A549 (cell line): Measurements from ENCODE around the gene TEX36. TPM values are rescaled to one million over a fixed set of nuclear protein-coding genes. Genes with fewer than 3 reads are reported as not detected.
"Not testable (repeated sequence)": the region's sequence is repeated elsewhere in the genome, so short reads cannot be mapped to it uniquely, and the experiment has no call there.

Source experiments
- ATAC-seq, 2 experiments: fragments of 200-7000 bp in 1 of 2; fragments of >200 bp in 1 of 2; cut with Nextera tagmentation in 1 of 2; cut with Tn5 transposase in 1 of 2; 3 replicates each; pipeline versions ENCODE4 v1.8.0 to v1.9.1; 2018 to 2020; ENCODE audit warnings: mild to moderate bottlenecking in 1 of 2, moderate library complexity in 1 of 2
- CTCF ChIA-PET: fragments of 300-600 bp; sonication (Branson Sonifier 250); formaldehyde crosslinking; extraction: SDS; loops from one replicate; lab custom pipeline; 2021; ENCODE audit warnings: antibody characterized with exemption, inconsistent platforms; lab: Yijun Ruan, JAX
- POLR2A ChIA-PET: fragments of 350-600 bp; formaldehyde crosslinking; extraction: SDS; loops from one replicate; lab custom pipeline; 2021; ENCODE audit warnings: antibody characterized with exemption, inconsistent platforms; lab: Yijun Ruan, JAX
- DNase-seq, 2 experiments: peaks; one replicate each; pipeline versions ENCODE4 v3.0.0 to v3.0.0-alpha.2; 2011 to 2016; ENCODE audit warnings: low read depth in 1 of 2, low spot score in 1 of 2
- FAIRE-seq: peaks from 2 replicates; lab custom pipeline; 2011; peaks lifted over from hg19 to GRCh38; lab: Jason Lieb, UNC
- H3K27ac ChIP-seq, 2 experiments: fragments of >200 bp; sonication (Bioruptor Twin); formaldehyde crosslinking; 3 replicates each; pipeline ENCODE4 v1.5.1; 2016 to 2017
- H3K4me1 ChIP-seq: fragments of >200 bp; sonication (Bioruptor Twin); formaldehyde crosslinking; 3 replicates; pipeline ENCODE4 v1.6.1; 2016
- H3K4me2 ChIP-seq: fragments of >200 bp; sonication (Bioruptor Twin); formaldehyde crosslinking; 3 replicates; pipeline ENCODE4 v1.6.1; 2016
- H3K4me3 ChIP-seq: fragments of >200 bp; sonication (Bioruptor Twin); formaldehyde crosslinking; 3 replicates; pipeline ENCODE4 v1.5.1; 2016
- H3K9me3 ChIP-seq: fragments of >200 bp; sonication (Bioruptor Twin); formaldehyde crosslinking; 3 replicates; pipeline ENCODE4 v1.6.1; 2016
- BHLHE40 ChIP-seq: IDR thresholded peaks from 2 replicates; pipeline ENCODE4 v1.6.1; 2012; ENCODE audit warnings: low read depth, low read length, inconsistent platforms
- CBX2 ChIP-seq: fragments of 200-600 bp; sonication (generic); IDR thresholded peaks from 2 replicates; pipeline ENCODE4 v1.6.1; 2016; ENCODE audit warnings: low read depth, mild to moderate bottlenecking, borderline replicate concordance
- FOSL2 ChIP-seq, 2 experiments: fragments of 450-650 bp in 1 of 2; fragments of >200 bp in 1 of 2; sonication (Bioruptor Twin) in 1 of 2; formaldehyde crosslinking; IDR thresholded peaks; 2 replicates each; pipeline versions ENCODE4 v1.5.0 to v1.6.1; 2016 to 2020; ENCODE audit warnings: mild to moderate bottlenecking in 1 of 2, moderate library complexity in 1 of 2
- FOXS1 ChIP-seq: fragments of 250-450 bp; sonication (Bioruptor Pico); IDR thresholded peaks from 2 replicates; pipeline ENCODE4 v1.5.0; 2020; ENCODE audit warnings: mild to moderate bottlenecking, moderate library complexity
- HDAC2 ChIP-seq: fragments of 200-600 bp; sonication (generic); IDR thresholded peaks from 2 replicates; pipeline ENCODE4 v1.6.1; 2016
- HOXA7 ChIP-seq: fragments of 250-450 bp; sonication (Bioruptor Pico); IDR thresholded peaks from 2 replicates; pipeline ENCODE4 v1.5.0; 2020; ENCODE audit warnings: mild to moderate bottlenecking, moderate library complexity
- JUN ChIP-seq, 2 experiments: fragments of >200 bp; sonication (Bioruptor Twin); formaldehyde crosslinking; IDR thresholded peaks; 2 replicates in 1 of 2; 3 replicates in 1 of 2; pipeline ENCODE4 v1.6.1; 2016 to 2017
- KDM1A ChIP-seq: fragments of 200-600 bp; sonication (generic); IDR thresholded peaks from 2 replicates; pipeline ENCODE4 v1.6.1; 2016; ENCODE audit warnings: low read depth, mild to moderate bottlenecking
- MAZ ChIP-seq: fragments of 150-350 bp; IDR thresholded peaks from 2 replicates; pipeline ENCODE4 v1.6.1; 2014; ENCODE audit warnings: antibody characterized with exemption, low read depth, low read length, borderline replicate concordance
- POLR2AphosphoS2 ChIP-seq: conservative IDR thresholded peaks from 2 replicates; pipeline ENCODE4 v1.6.1; 2012; ENCODE audit warnings: low read length, improper control_type of control experiment, inconsistent platforms
- RAD21 ChIP-seq, 2 experiments: fragments of >200 bp in 1 of 2; sonication (Bioruptor Twin) in 1 of 2; formaldehyde crosslinking in 1 of 2; IDR thresholded peaks in 1 of 2; conservative IDR thresholded peaks in 1 of 2; 2 replicates in 1 of 2; 3 replicates in 1 of 2; pipeline ENCODE4 v1.6.1; 2012 to 2018; ENCODE audit warnings: inconsistent platforms in 1 of 2
- RFX5 ChIP-seq: fragments of 450-650 bp; IDR thresholded peaks from 2 replicates; pipeline ENCODE4 v1.7.1; 2014; ENCODE audit warnings: antibody characterized with exemption, mild to moderate bottlenecking, moderate library complexity
- SREBF2 ChIP-seq: fragments of 450-650 bp; IDR thresholded peaks from 2 replicates; pipeline ENCODE4 v1.6.1; 2014; ENCODE audit warnings: mild to moderate bottlenecking, moderate library complexity
- TP53 ChIP-seq: fragments of 250-450 bp; sonication (Bioruptor Pico); IDR thresholded peaks from 2 replicates; pipeline ENCODE4 v1.5.0; 2021; ENCODE audit warnings: mild to moderate bottlenecking, moderate library complexity
- ZC3H11A ChIP-seq: fragments of 450-650 bp; IDR thresholded peaks from 2 replicates; pipeline ENCODE4 v1.6.1; 2014; ENCODE audit warnings: antibody characterized with exemption, mild to moderate bottlenecking
- ZNF302 ChIP-seq: fragments of 250-450 bp; sonication (Bioruptor Pico); IDR thresholded peaks from 2 replicates; pipeline ENCODE4 v1.9.0; 2021; ENCODE audit warnings: inconsistent platforms, mild to moderate bottlenecking, moderate library complexity
- ZSCAN20 ChIP-seq: fragments of 250-450 bp; sonication (Bioruptor Pico); IDR thresholded peaks from 2 replicates; pipeline ENCODE4 v1.8.0; 2022; ENCODE audit warnings: mild to moderate bottlenecking, moderate library complexity
- WGBS: methylation state at CpG from one replicate; pipeline ENCODE4 v1.1.6; 2017; ENCODE audit errors: missing lambda C conversion rate; 5-methylcytosine and 5-hydroxymethylcytosine counted together
- polyA plus RNA-seq, 4 experiments: library from polyadenylated mRNA; depleted of rRNA in 3 of 4; stranded (reverse); fragments of >200 nt; fragmentation: RNase III in 1 of 4; extraction: RNeasy Plus Mini Kit Qiagen cat#74134 plus additional on column Dnase treatment in 1 of 4; gene quantifications; 2 replicates in 3 of 4; 3 replicates in 1 of 4; pipeline ENCODE4 v1.2.3, GENCODE V29; 2011 to 2017
- TF ChIP-seq, protein P1 (sequence below): IDR thresholded peaks from 2 replicates; pipeline ENCODE4 v1.6.1; 2012
- TF ChIP-seq, protein P2 (sequence below): fragments of 150-350 bp; IDR thresholded peaks from 2 replicates; pipeline ENCODE4 v1.6.1; 2014; ENCODE audit warnings: low read depth, mild to moderate bottlenecking, low read length
- TF ChIP-seq, protein P3 (sequence below): fragments of 250-450 bp; sonication (Bioruptor Pico); IDR thresholded peaks from 2 replicates; pipeline ENCODE4 v1.5.0; 2021; ENCODE audit warnings: mild to moderate bottlenecking, moderate library complexity, borderline replicate concordance
- TF ChIP-seq, protein P4 (sequence below): fragments of 450-650 bp; IDR thresholded peaks from 2 replicates; pipeline ENCODE4 v1.6.1; 2014; ENCODE audit warnings: antibody characterized with exemption
- TF ChIP-seq, protein P5 (sequence below): IDR thresholded peaks from 2 replicates; pipeline ENCODE4 v1.6.1; 2012; ENCODE audit warnings: low read depth, borderline replicate concordance
- TF ChIP-seq, protein P6 (sequence below): fragments of >200 bp; sonication (Bioruptor Twin); formaldehyde crosslinking; IDR thresholded peaks from 2 replicates; pipeline ENCODE4 v1.6.1; 2016

The TEX36 gene
- polyA plus RNA-seq, 2 of the 4 experiments (the other 2 are of a cell fraction) = not detected

DNA sequence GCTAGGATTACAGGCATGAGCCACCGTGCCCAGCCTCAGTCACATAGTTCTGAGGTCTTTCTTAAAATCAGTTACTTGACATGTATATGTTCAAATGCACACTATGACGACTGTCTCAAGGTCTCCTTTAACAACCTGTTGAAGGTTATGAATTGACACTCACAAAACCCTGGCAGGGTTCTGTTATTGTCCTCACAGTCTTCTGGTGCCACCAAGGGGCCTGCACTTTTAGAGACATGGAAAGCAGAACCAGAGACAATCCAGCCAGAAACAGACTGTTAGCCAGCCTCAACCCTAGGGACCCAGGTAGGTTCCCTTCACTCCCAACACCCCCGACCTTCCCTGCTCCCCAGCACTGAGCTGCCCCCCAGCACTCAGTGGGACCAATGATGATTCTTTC lies 26.4 kb downstream of the TEX36 start:
- ChIA-PET POLR2A (no interaction called here), CTCF (interaction anchor here (0.6 kb wide), 1 partner anchor 450 kb away, joined by 3 read pairs; no protein-coding TSS in a partner anchor)
- WGBS = 45% methylated on average over 3 of the region's 3 CpGs
- ATAC-seq = peak in 1 of 2 experiments; percentile 30; a peak in 1 of 6 replicates
- H3K9me3 ChIP-seq = no peaks in the 10 kb centered on the region
- no peaks in the 10 kb centered on the region for H3K4me1 ChIP-seq
- no peak for DNase-seq
- TF ChIP-seq RAD21 (conservative IDR thresholded peaks at IDR 0.05 in 1 of 2, IDR thresholded peaks at IDR 0.05 in 1 of 2) = no peak
- TF ChIP-seq ZC3H11A = no peak
- TF ChIP-seq, protein P1, sequence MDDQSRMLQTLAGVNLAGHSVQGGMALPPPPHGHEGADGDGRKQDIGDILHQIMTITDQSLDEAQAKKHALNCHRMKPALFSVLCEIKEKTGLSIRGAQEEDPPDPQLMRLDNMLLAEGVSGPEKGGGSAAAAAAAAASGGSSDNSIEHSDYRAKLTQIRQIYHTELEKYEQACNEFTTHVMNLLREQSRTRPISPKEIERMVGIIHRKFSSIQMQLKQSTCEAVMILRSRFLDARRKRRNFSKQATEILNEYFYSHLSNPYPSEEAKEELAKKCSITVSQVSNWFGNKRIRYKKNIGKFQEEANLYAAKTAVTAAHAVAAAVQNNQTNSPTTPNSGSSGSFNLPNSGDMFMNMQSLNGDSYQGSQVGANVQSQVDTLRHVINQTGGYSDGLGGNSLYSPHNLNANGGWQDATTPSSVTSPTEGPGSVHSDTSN = no peak
- no peak for TF ChIP-seq RFX5
- TF ChIP-seq, protein P2, sequence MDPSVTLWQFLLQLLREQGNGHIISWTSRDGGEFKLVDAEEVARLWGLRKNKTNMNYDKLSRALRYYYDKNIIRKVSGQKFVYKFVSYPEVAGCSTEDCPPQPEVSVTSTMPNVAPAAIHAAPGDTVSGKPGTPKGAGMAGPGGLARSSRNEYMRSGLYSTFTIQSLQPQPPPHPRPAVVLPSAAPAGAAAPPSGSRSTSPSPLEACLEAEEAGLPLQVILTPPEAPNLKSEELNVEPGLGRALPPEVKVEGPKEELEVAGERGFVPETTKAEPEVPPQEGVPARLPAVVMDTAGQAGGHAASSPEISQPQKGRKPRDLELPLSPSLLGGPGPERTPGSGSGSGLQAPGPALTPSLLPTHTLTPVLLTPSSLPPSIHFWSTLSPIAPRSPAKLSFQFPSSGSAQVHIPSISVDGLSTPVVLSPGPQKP = no peak
- TF ChIP-seq, protein P3, sequence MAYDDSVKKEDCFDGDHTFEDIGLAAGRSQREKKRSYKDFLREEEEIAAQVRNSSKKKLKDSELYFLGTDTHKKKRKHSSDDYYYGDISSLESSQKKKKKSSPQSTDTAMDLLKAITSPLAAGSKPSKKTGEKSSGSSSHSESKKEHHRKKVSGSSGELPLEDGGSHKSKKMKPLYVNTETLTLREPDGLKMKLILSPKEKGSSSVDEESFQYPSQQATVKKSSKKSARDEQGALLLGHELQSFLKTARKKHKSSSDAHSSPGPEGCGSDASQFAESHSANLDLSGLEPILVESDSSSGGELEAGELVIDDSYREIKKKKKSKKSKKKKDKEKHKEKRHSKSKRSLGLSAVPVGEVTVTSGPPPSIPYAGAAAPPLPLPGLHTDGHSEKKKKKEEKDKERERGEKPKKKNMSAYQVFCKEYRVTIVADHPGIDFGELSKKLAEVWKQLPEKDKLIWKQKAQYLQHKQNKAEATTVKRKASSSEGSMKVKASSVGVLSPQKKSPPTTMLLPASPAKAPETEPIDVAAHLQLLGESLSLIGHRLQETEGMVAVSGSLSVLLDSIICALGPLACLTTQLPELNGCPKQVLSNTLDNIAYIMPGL (CRISPR knock-in tag) = no peak
- TF ChIP-seq TP53 (CRISPR knock-in tag) = no peak
- TF ChIP-seq, protein P4, sequence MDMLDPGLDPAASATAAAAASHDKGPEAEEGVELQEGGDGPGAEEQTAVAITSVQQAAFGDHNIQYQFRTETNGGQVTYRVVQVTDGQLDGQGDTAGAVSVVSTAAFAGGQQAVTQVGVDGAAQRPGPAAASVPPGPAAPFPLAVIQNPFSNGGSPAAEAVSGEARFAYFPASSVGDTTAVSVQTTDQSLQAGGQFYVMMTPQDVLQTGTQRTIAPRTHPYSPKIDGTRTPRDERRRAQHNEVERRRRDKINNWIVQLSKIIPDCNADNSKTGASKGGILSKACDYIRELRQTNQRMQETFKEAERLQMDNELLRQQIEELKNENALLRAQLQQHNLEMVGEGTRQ = no peak
- no peak for TF ChIP-seq POLR2AphosphoS2
- TF ChIP-seq, all 56 proteins: peak for 0
- Histone ChIP-seq H3K4me3 (no peak overlapping the region), H3K27ac (no peak overlapping the region), H3K4me2 (no peak overlapping the region)
- no peak for FAIRE-seq

DNA sequence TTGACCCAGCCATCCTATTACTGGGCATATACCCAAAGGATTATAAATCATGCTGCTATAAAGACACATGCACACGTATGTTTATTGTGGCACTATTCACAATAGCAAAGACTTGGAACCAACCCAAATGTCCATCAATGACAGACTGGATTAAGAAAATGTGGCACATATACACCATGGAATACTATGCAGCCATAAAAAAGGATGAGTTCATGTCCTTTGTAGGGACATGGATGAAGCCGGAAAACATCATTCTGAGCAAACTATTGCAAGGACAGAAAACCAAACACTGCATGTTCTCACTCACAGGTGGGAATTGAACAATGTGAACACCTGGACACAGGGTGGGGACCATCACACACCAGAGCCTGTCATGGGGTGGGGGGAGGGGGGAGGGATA lies 29.9 kb downstream of the TEX36 start:
- H3K4me2 ChIP-seq, H3K27ac ChIP-seq, H3K4me3 ChIP-seq, H3K9me3 ChIP-seq, H3K4me1 ChIP-seq, DNase-seq, ATAC-seq, CTCF ChIA-PET, POLR2A ChIA-PET, FAIRE-seq: not testable (repeated sequence)
- 45% methylated on average over 2 of the region's 2 CpGs for WGBS

DNA sequence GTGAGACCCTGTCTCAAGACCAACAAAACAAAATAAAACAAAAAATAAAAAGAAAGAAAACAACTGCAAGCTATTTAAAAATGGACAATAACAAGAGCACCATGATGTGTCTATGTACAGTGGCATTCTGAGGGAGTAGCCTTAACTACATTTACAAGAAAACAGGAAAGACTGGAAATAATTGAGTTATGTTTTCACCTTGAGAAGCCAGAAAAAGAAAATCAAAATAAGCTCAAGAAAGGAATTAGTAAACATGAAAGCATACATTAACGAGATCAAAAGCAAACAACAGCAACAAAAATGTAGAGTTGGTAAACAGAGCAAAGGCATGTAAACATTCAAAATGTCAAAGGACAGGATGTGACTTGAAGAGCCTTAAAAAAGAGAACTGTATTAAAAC lies 36.7 kb downstream of the TEX36 start:
- CTCF ChIA-PET = no interaction called here
- DNase-seq = no peak
- POLR2A ChIA-PET = no interaction called here
- peaks cover 10% of the 10 kb centered on the region; the same call in 1 of the 3 replicates for H3K9me3 ChIP-seq
- 0 out of 3 replicates have a peak overlapping the region, but pooled peaks have one; percentile 5 for H3K4me2 ChIP-seq
- FAIRE-seq = peak; percentile 7
- no peak for ATAC-seq
- H3K4me1 ChIP-seq = no peaks in the 10 kb centered on the region
- WGBS = 0% methylated on average over 1 of the region's 1 CpG
- H3K4me3 ChIP-seq = no peak overlapping the region
- H3K27ac ChIP-seq = no peak overlapping the region
- TF ChIP-seq KDM1A (no peak), CBX2 (no peak), ZNF302 (CRISPR knock-in tag) (no peak), SREBF2 (no peak), HDAC2 (no peak), JUN (IDR thresholded peaks at IDR 0.05) (no peak), POLR2AphosphoS2 (no peak), FOSL2 (IDR thresholded peaks at IDR 0.05) (no peak), FOSL2 (CRISPR knock-in tag; IDR thresholded peaks at IDR 0.05) (no peak), MAZ (no peak), HOXA7 (CRISPR knock-in tag) (no peak), BHLHE40 (no peak), FOXS1 (CRISPR knock-in tag) (no peak), ZSCAN20 (CRISPR knock-in tag) (no peak)
- TF ChIP-seq, protein P2 = no peak
- TF ChIP-seq, protein P5, sequence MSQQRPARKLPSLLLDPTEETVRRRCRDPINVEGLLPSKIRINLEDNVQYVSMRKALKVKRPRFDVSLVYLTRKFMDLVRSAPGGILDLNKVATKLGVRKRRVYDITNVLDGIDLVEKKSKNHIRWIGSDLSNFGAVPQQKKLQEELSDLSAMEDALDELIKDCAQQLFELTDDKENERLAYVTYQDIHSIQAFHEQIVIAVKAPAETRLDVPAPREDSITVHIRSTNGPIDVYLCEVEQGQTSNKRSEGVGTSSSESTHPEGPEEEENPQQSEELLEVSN = no peak
- TF ChIP-seq, protein P4 = no peak
- TF ChIP-seq, protein P6, sequence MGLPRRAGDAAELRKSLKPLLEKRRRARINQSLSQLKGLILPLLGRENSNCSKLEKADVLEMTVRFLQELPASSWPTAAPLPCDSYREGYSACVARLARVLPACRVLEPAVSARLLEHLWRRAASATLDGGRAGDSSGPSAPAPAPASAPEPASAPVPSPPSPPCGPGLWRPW = no peak
- TF ChIP-seq, protein P1 = no peak
